ENCODE measurements around the gene RNF5. TPM values are rescaled to one million over a fixed set of nuclear protein-coding genes. Genes with fewer than 3 reads are reported as not detected.
A peak's percentile ranks its signal among the peaks of the same experiment; 100 is the strongest.

RNF5 gene
- total RNA-seq, 4 donors from 2014 or later = 54.6 to 98.3 (median 78.1) TPM

DNA sequence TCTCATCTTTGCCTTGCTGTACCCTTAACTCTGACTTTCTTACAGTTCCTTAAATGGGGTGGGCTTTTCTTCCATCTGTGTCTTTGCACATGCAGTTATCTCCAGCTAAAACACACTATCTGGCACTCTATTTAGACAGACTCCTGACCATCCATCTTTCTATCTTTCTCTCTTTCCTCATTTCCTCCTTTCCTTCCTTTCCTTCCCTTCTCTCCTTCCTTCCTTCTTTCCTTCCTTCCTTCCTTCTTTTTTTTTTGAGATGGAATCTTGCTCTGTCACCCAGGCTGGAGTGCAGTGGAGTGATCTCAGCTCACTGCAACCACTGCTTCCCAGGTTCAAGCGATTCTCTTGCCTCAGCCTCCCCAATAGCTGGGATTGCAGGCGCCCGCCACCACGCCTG, 37.4 kb downstream of the RNF5 start:
- no peak for ATAC-seq
- intact Hi-C loops (cut with DNase I; ENCODE audit: low total_unique reads) = no loop called here
- no peaks in the 10 kb centered on the region for H3K36me3 ChIP-seq

GRCh38 chr6:32216285-32216684, 38.1 kb downstream of the RNF5 start:
- in situ Hi-C loops (cut with MboI; ENCODE audit: low sequenced_read_pairs in 4 of 4) (no loop called here), intact Hi-C loops (cut with DNase I; ENCODE audit: low total_unique reads) (no loop called here)
- ATAC-seq (no peak), DNase-seq (no peak)
- no peaks in the 10 kb centered on the region for H3K36me3 ChIP-seq
- no peaks in the 10 kb centered on the region for H3K27me3 ChIP-seq
- TF ChIP-seq CTCF (IDR thresholded peaks at IDR 0.05 in 4 of 5, conservative IDR thresholded peaks at IDR 0.05 in 1 of 5) (no peak), POLR2A (IDR thresholded peaks at IDR 0.05) (no peak)
- no peaks in the 10 kb centered on the region for H3K9me3 ChIP-seq
- no peaks in the 10 kb centered on the region for H3K4me1 ChIP-seq
- no peak overlapping the region for H3K27ac ChIP-seq
- H3K4me3 ChIP-seq = no peak overlapping the region

More for the DNA sequence above, 37.4 kb downstream of the RNF5 start:
- in situ Hi-C loops (cut with MboI; ENCODE audit: low sequenced_read_pairs in 4 of 4) = no loop called here
- Histone ChIP-seq H3K27me3 (no peaks in the 10 kb centered on the region), H3K4me1 (no peaks in the 10 kb centered on the region), H3K9me3 (no peaks in the 10 kb centered on the region), H3K27ac (no peak overlapping the region), H3K4me3 (no peak overlapping the region)
- TF ChIP-seq CTCF (IDR thresholded peaks at IDR 0.05 in 4 of 5, conservative IDR thresholded peaks at IDR 0.05 in 1 of 5) (no peak), POLR2A (IDR thresholded peaks at IDR 0.05) (no peak)
- no peak for DNase-seq

DNA sequence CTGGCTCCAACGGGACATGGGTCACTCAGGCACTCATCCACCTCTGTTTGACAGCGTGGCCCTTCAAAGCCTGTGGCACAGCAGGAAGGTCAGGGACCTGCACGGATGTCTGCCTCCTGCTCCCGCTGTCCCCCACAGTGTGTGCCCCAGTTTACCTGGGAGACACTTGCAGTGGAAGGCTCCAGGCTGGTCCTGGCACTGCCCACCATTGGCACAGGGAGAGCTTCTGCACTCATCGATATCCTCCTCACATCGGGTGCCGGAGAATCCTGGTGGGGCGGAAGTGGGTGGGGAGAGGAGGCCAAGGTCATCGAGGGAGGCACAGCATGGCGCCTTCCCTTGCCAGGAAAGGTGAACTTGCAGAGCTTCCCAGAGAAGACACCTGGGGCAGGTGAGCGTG, 38.8 kb downstream of the RNF5 start:
- Histone ChIP-seq H3K9me3 (no peaks in the 10 kb centered on the region), H3K27ac (no peak overlapping the region), H3K27me3 (no peaks in the 10 kb centered on the region), H3K36me3 (no peaks in the 10 kb centered on the region), H3K4me3 (no peak overlapping the region), H3K4me1 (no peaks in the 10 kb centered on the region)
- in situ Hi-C loops (cut with MboI; ENCODE audit: low sequenced_read_pairs in 4 of 4) = no loop called here
- TF ChIP-seq CTCF (IDR thresholded peaks at IDR 0.05 in 4 of 5, conservative IDR thresholded peaks at IDR 0.05 in 1 of 5) (no peak), POLR2A (IDR thresholded peaks at IDR 0.05) (no peak)
- ATAC-seq = no peak
- intact Hi-C loops (cut with DNase I; ENCODE audit: low total_unique reads) = no loop called here
- DNase-seq = no peak

DNA sequence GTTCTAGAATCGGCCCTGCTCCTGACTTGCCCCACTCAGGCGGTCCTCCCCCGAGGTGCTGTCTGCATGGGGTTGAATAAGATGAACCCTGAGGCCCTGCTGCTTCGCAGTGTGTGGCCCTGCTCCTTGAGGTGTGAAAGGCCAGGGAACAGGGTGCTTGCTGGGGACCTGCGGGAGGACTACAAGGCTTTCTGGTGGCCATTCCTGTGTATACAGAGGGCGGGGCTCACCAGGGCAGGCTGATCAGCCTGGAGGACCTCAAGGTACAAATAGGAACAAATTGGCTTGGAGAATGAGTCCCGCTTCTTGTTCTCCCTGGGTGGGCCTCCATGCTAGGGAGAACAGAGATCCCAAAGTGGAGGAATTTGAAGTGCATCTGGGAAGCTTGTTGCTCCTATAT, 40.0 kb downstream of the RNF5 start:
- DNase-seq = no peak
- no peak overlapping the region for H3K4me3 ChIP-seq
- TF ChIP-seq CTCF (IDR thresholded peaks at IDR 0.05 in 4 of 5, conservative IDR thresholded peaks at IDR 0.05 in 1 of 5) (no peak), POLR2A (IDR thresholded peaks at IDR 0.05) (no peak)
- intact Hi-C loops (cut with DNase I; ENCODE audit: low total_unique reads) = no loop called here
- H3K27me3 ChIP-seq = no peaks in the 10 kb centered on the region
- H3K9me3 ChIP-seq = no peaks in the 10 kb centered on the region
- no peaks in the 10 kb centered on the region for H3K36me3 ChIP-seq
- H3K4me1 ChIP-seq = no peaks in the 10 kb centered on the region
- no peak overlapping the region for H3K27ac ChIP-seq
- ATAC-seq = no peak
- in situ Hi-C loops (cut with MboI; ENCODE audit: low sequenced_read_pairs in 4 of 4) = no loop called here

- Histone ChIP-seq H3K27me3 (no peaks in the 10 kb centered on the region), H3K27ac (peak overlapping the region in 1 of 4 donors; percentile 74), H3K4me1 (no peaks in the 10 kb centered on the region), H3K9me3 (no peaks in the 10 kb centered on the region), H3K36me3 (no peaks in the 10 kb centered on the region), H3K4me3 (no peak overlapping the region)
- intact Hi-C loops (cut with DNase I; ENCODE audit: low total_unique reads) = no loop called here
- in situ Hi-C loops (cut with MboI; ENCODE audit: low sequenced_read_pairs in 4 of 4) = no loop called here
- ATAC-seq = no peak
- no peak for DNase-seq
- no peak for TF ChIP-seq CTCF (IDR thresholded peaks at IDR 0.05 in 4 of 5, conservative IDR thresholded peaks at IDR 0.05 in 1 of 5)
Measured at GRCh38 chr6:32220021-32220420, 41.8 kb downstream of the RNF5 start.

All from gastrocnemius medialis (tissue), 4 donors.